Iris pigment epithelial cell (primary cell): Measurements from ENCODE around the gene ZNF813.
"Not testable (repeated sequence)": the region's sequence is repeated elsewhere in the genome, so short reads cannot be mapped to it uniquely, and the experiment has no call there.

Experiments
- DNase-seq: peaks from one replicate; pipeline ENCODE4 v3.0.0-alpha.2; 2011; ENCODE audit warnings: low read depth

The ZNF813 gene

GRCh38 chr19:53467485-53468262 lies at the start of gene ZNF813:
Gene ZNF813 (plus strand): TSS chr19:53467733. CDS start chr19:53483823, 16,090 bp downstream.
- peak; percentile 80 for DNase-seq

DNA sequence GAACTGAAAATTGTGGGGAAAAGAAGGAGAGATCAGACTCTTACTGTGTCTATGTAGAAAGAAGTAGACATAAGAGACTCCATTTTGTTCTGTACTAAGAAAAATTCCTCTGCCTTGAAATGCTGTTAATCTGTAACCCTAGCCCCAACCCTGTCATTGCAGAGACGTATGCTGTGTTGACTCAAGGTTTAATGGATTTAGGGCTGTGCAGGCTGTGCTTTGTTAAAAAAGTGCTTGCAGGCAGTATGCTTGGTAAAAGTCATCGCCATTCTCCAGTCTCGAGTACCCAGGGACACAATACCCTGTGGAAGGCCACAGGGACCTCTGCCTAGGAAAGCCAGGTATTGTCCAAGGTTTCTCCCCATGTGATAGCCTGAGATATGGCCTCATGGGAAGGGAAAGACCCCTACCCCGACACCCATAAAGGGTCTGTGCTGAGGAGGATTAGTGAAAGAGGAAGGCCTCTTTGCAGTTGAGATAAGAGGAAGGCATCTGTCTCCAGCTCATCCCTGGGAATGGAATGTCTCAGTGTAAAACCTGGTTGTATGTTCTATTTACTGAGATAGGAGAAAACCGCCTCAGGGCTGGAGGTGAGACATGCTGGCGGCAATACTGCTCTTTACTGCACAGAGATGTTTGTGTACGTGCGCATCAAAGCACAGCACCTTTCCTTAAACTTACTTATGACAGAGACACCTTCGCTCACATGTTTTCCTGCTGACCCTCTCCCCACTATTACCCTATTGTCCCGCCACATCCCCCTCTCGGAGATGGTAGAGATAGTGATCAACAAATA lies 46.8 kb upstream of the ZNF813 start:
- DNase-seq: not testable (repeated sequence)

DNA sequence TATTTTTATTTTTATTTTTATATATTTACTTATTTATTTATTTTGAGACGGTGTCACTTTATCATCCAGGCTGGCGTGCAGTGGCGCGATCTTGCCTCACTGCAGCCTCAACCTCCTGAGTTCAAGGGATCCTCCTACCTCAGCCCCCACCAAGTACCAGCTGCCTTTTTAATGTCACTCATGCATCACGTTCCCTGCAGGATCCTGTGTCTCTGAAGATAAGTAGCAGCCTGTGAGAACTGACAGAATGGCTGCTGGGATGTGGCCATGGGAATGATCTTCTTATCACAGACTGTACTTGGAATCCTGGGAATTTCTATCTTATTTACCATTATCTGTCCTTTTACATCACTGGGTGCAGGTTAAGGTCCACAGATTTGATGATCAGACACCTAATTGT lies 45.0 kb upstream of the ZNF813 start:
- DNase-seq: no peak

GRCh38 chr19:53423074-53423473 lies 44.5 kb upstream of the ZNF813 start:
- DNase-seq: not testable (repeated sequence)

GRCh38 chr19:53423680-53424079 lies 43.9 kb upstream of the ZNF813 start:
- peak; percentile 8 for DNase-seq

- DNase-seq: peak; percentile 69
Observed at GRCh38 chr19:53424968-53425597, 42.5 kb upstream of the ZNF813 start.

DNA sequence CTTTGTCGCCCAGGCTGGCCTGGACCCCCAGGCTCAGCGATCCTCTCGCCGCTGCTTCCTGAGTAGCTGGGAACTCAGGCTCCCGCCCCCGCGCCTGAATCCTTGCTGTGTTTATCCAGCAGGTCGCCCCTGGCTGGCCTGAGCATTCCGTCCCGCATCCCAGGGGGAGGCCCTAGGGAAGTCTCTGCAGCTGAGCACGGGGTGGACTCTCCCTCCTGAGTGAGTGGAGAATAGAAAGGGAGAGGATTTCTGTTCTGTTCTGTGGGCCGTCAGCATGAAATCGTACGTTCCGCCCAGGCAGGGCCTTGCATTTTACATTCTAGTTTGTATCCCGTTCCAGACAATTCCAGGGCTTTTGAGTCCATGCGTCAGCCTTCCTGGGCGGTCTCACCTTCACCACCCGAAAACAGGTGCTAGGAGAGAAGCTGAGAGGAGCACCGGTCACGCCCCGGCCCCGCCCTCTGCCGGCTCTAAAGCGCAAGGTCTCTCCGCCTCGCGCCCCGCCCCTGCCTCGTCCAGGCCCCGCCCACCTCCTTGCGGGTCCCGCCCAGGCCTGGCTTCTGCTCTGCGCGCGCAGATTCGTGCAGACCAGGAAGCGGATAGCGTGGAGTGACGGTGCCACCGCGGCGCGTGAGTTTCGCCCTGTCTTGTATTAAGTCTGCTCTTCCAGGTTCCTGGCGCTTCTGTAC lies 36.0 kb upstream of the ZNF813 start, which contains the start of gene ZNF761:
Gene ZNF761 (plus strand): TSS at position 586 of the 689 bp plus-strand sequence. CDS start 15,285 bp downstream, outside the sequence.
- DNase-seq: peak; percentile 89

- peak; percentile 7 for DNase-seq
Observed at GRCh38 chr19:53432088-53432661, 35.4 kb upstream of the ZNF813 start.

GRCh38 chr19:53443809-53444208 lies 23.7 kb upstream of the ZNF813 start:
- not testable (repeated sequence) for DNase-seq

- not testable (repeated sequence) for DNase-seq
Observed at GRCh38 chr19:53447196-53447595, 20.3 kb upstream of the ZNF813 start.

GRCh38 chr19:53455828-53456227 lies 11.7 kb upstream of the ZNF813 start:
- DNase-seq: no peak

- DNase-seq: not testable (repeated sequence)
Observed at GRCh38 chr19:53460131-53460721, 7.3 kb upstream of the ZNF813 start.

GRCh38 chr19:53461866-53462265 lies 5.7 kb upstream of the ZNF813 start:
- DNase-seq: peak; percentile 1

DNA sequence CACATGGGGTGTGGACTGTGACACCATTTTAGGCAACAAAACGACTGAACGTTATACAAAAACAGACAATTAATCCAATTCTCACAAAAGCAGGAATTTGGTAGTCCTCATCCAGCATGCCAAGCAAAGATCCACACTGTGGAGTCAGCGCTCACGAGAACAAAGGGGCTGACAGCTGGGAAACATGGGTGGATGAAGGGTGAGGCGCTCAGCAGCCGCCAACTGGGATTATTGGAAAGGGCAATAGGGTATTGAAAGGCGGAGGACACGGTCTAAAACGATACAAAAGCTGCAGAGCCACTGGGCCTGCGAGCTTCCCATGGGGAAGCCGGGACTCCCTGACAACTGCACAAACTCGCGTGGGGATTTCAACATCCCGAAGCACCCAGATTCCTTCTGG lies 4.7 kb upstream of the ZNF813 start:
- DNase-seq: peak; percentile 0

- peak; percentile 48 for DNase-seq
Observed at GRCh38 chr19:53463263-53463662, 4.3 kb upstream of the ZNF813 start.

- DNase-seq: peak; percentile 4
Observed at GRCh38 chr19:53466726-53467484, 628 bp upstream of the ZNF813 start.

DNA sequence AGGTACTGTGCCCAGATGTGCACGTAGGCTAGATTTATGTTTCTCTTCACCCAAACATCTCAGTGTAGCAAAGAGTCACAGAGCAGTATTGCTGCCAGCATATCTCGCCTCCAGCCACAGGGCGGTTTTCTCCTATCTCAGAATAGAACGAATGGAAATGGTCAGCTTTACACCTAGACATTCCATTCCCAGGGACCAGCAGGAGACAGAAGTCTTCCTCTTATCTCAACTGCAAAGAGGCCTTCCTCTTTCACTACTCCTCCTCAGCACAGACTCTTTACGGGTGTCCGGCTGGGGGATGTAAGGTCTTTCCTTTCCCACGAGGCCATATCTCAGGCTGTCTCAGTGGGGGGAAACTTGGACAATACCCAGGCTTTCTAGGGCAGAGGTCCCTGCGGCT lies 1.1 kb downstream of the ZNF813 start:
- not testable (repeated sequence) for DNase-seq

GRCh38 chr19:53471916-53472315 lies 4.4 kb downstream of the ZNF813 start:
- no peak for DNase-seq

GRCh38 chr19:53474832-53475231 lies 7.3 kb downstream of the ZNF813 start:
- DNase-seq: not testable (repeated sequence)

DNA sequence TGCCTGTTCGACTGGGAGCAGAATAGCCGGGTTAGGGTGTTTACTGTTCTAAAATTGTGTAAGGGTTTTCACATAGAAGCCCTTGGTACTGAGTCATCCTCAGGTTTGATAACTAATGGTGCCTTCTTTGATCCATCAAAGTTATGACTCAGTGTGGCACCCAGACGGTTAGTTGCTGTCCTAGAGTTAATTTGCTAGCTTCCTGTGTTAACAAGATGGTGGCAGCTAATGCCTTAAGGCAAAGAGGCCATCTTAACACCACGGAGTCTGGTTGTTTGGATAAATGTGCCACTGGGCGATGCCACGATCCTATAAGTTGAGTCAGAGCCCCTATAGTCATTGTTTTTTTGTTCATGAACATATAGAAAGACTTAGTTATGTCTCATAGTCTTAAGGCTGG lies 7.9 kb downstream of the ZNF813 start:
- peak; percentile 47 for DNase-seq
